GM12878 (cell line): ENCODE data around the gene LIN7B. TPM values are rescaled to one million over a fixed set of nuclear protein-coding genes. Genes with fewer than 3 reads are reported as not detected.

Experiments
- ATAC-seq: fragments of 200-7000 bp; cut with Tn5 transposase; 3 replicates; pipeline ENCODE4 v1.9.1; 2020; ENCODE audit warnings: mild to moderate bottlenecking, moderate library complexity
- BruUV-seq: library from RNA; stranded (reverse); fragments of 400-500 nt; replicated peaks from 2 replicates; lab custom pipeline; 2021; lab: Mats Ljungman, UMichigan
- CTCF ChIA-PET: fragments of 300-600 bp; sonication (Branson Sonifier 250); formaldehyde crosslinking; extraction: SDS; loops from one replicate; lab custom pipeline; 2021; ENCODE audit warnings: inconsistent platforms; lab: Yijun Ruan, JAX
- POLR2A ChIA-PET: fragments of 350-600 bp; formaldehyde crosslinking; extraction: SDS; loops from one replicate; lab custom pipeline; 2021; ENCODE audit warnings: inconsistent platforms; lab: Charles Lee
- RAD21 ChIA-PET: fragments of 300-600 bp; sonication (Branson Sonifier 250); formaldehyde crosslinking; loops from one replicate; lab custom pipeline; 2023; ENCODE audit warnings: antibody characterized with exemption; ENCODE audit not compliant: unreplicated experiment; lab: Charles Lee
- SMC1A ChIA-PET: fragments of 300-600 bp; sonication (Branson Sonifier 250); formaldehyde crosslinking; loops from one replicate; lab custom pipeline; 2023; ENCODE audit not compliant: unreplicated experiment, uncharacterized antibody; lab: Charles Lee
- DNase-seq: peaks from one replicate; pipeline ENCODE4 v3.0.0-alpha.2; 2011; ENCODE audit warnings: low read depth, low spot score
- FAIRE-seq: peaks from 3 replicates; lab custom pipeline; 2011; peaks lifted over from hg19 to GRCh38; lab: Jason Lieb, UNC
- H2AFZ ChIP-seq: 2 replicates; pipeline ENCODE4 v1.6.0; 2011; ENCODE audit warnings: low read depth, low read length, control low read depth; ENCODE audit not compliant: control insufficient read depth
- H3K27ac ChIP-seq: 2 replicates; pipeline ENCODE4 v1.5.1; 2011; ENCODE audit warnings: control low read depth; ENCODE audit not compliant: control insufficient read depth, insufficient read depth
- H3K27me3 ChIP-seq, 2 experiments: replicated peaks in 1 of 2; 2 replicates each; pipeline versions ENCODE4 v1.6.0 to v1.6.1; 2011; ENCODE audit warnings: low read length in 1 of 2; ENCODE audit not compliant: control insufficient read depth in 2 of 2, insufficient read depth in 2 of 2
- H3K36me3 ChIP-seq, 2 experiments: 2 replicates each; pipeline ENCODE4 v1.5.1; 2011; ENCODE audit warnings: low read length in 1 of 2; ENCODE audit not compliant: control insufficient read depth in 2 of 2, insufficient read depth in 2 of 2
- H3K4me1 ChIP-seq: 2 replicates; pipeline ENCODE4 v1.6.1; 2011; ENCODE audit warnings: mild to moderate bottlenecking, low read length, moderate library complexity, mixed read lengths; ENCODE audit not compliant: control insufficient read depth, insufficient read depth
- H3K4me2 ChIP-seq: 2 replicates; pipeline ENCODE4 v1.6.0; 2011; ENCODE audit warnings: control low read depth; ENCODE audit not compliant: control insufficient read depth, insufficient read depth
- H3K4me3 ChIP-seq: fragments of 200-600 bp; sonication (generic); 2 replicates; pipeline ENCODE4 v1.5.1; 2016
- H3K79me2 ChIP-seq: 2 replicates; pipeline ENCODE4 v1.6.0; 2011; ENCODE audit warnings: low read length; ENCODE audit not compliant: control insufficient read depth, insufficient read depth
- H3K9ac ChIP-seq: 2 replicates; pipeline ENCODE4 v1.8.0; 2011; ENCODE audit warnings: low read length, control low read depth, mixed read lengths; ENCODE audit not compliant: control insufficient read depth, insufficient read depth
- H3K9me3 ChIP-seq: replicated peaks from 3 replicates; pipeline ENCODE4 v1.5.1; 2011; ENCODE audit warnings: mild to moderate bottlenecking, low read length; ENCODE audit not compliant: control insufficient read depth, insufficient read depth
- H4K20me1 ChIP-seq: 2 replicates; pipeline ENCODE4 v1.6.0; 2011; ENCODE audit not compliant: control insufficient read depth, insufficient read depth
- CHD1 ChIP-seq: IDR thresholded peaks from 2 replicates; pipeline ENCODE4 v1.6.1; 2012; ENCODE audit warnings: low read depth, low read length, improper control_type of control experiment
- MTA2 ChIP-seq: fragments of 450-650 bp; IDR thresholded peaks from 2 replicates; pipeline ENCODE4 v1.6.1; 2016; ENCODE audit warnings: low read depth, mild to moderate bottlenecking, moderate library complexity
- POLR2A ChIP-seq: IDR thresholded peaks from 2 replicates; pipeline ENCODE4 v1.6.1; 2011; ENCODE audit warnings: low read depth, mild to moderate bottlenecking, low read length
- YY1 ChIP-seq: IDR thresholded peaks from 2 replicates; pipeline ENCODE4 v1.6.1; 2011; ENCODE audit warnings: low read depth, mild to moderate bottlenecking, low read length
- WGBS: methylation state at CpG from one replicate; pipeline ENCODE4 v1.1.6; 2016; ENCODE audit warnings: low lambda C conversion rate; ENCODE audit not compliant: insufficient replicate concordance, insufficient coverage; ENCODE audit errors: missing lambda C conversion rate; 5-methylcytosine and 5-hydroxymethylcytosine counted together
- in situ Hi-C: fragments of 300-500 bp; cut with MboI; formaldehyde crosslinking; loops from 9 replicates; pipeline ENCODE4 v1.14.3; 2018; ENCODE audit warnings: mixed read lengths
- intact Hi-C: fragments of 100-400 bp; cut with micrococcal nuclease; formaldehyde crosslinking; loops from one replicate; pipeline ENCODE4 v1.14.2; 2022; ENCODE audit not compliant: unreplicated experiment
- polyA plus RNA-seq, 11 experiments: library from polyadenylated mRNA; depleted of rRNA in 4 of 11; unstranded in 6 of 11; stranded (reverse) in 5 of 11; fragments of >200 nt; fragmentation: Nextera tagmentation in 4 of 11; fragmentation: Illumina TruSeq in 1 of 11; extraction: Ambion mirVana in 4 of 11; extraction: Trizol in 1 of 11; gene quantifications; 1 replicate in 1 of 11; 2 replicates in 10 of 11; pipeline versions ENCODE4 v1.2.1 to v1.2.3, GENCODE V29; 2011 to 2016; ENCODE audit warnings: inconsistent platforms in 2 of 11, missing spikeins in 2 of 11, low read depth in 1 of 11
- total RNA-seq, 4 experiments: library from RNA; depleted of rRNA in 3 of 4; stranded (reverse); fragments of >200 nt in 3 of 4; fragmentation: Illumina TruSeq in 1 of 4; extraction: Trizol in 1 of 4; gene quantifications; 2 replicates each; pipeline versions ENCODE4 v1.2.1 to v1.2.3, GENCODE V29; 2013 to 2021
- TF ChIP-seq, protein P1 (sequence below): fragments of 450-650 bp; IDR thresholded peaks from 2 replicates; pipeline ENCODE4 v1.6.1; 2017; ENCODE audit warnings: mild to moderate bottlenecking, moderate library complexity

LIN7B gene
- total and polyA plus RNA-seq, 10 of the 15 experiments (the other 5 are each of a cell fraction or from before 2014, with no cell fraction given): 0.15 to 3.5 (median 1.6) TPM; not detected in 2

- Histone ChIP-seq H3K4me1 (peaks cover 3% of the 10 kb centered on the region; the same call in 1 of the 2 replicates), H3K27me3 (no peaks in the 10 kb centered on the region), H3K79me2 (no peaks in the 10 kb centered on the region), H3K9ac (no peak overlapping the region), H3K4me2 (no peak overlapping the region), H3K36me3 (no peaks in the 10 kb centered on the region), H4K20me1 (no peaks in the 10 kb centered on the region), H3K9me3 (no peaks in the 10 kb centered on the region; the same call in 2 of the 3 replicates), H3K27ac (no peak overlapping the region), H2AFZ (no peak overlapping the region), H3K4me3 (no peak overlapping the region)
- SMC1A ChIA-PET: no interaction called here
- intact Hi-C loops: no loop called here
- DNase-seq: no peak
- in situ Hi-C loops: no loop called here
- ATAC-seq: no peak
- BruUV-seq: no TSS peak
- CTCF ChIA-PET: interaction anchor here (0.7 kb wide), 1 partner anchor 175 kb away, joined by 3 read pairs; no protein-coding TSS in a partner anchor
- 87% methylated on average over 2 of the region's 4 CpGs for WGBS
- POLR2A ChIA-PET: interaction anchor here (0.6 to 1.4 kb wide), 4 partner anchors 10 to 443 kb away, joined by 4 to 6 read pairs (median 4); partner anchors contain the start of gene LIN7B
- RAD21 ChIA-PET: no interaction called here
- TF ChIP-seq MTA2 (no peak), POLR2A (no peak), CHD1 (no peak), YY1 (no peak)
- TF ChIP-seq, protein P1, sequence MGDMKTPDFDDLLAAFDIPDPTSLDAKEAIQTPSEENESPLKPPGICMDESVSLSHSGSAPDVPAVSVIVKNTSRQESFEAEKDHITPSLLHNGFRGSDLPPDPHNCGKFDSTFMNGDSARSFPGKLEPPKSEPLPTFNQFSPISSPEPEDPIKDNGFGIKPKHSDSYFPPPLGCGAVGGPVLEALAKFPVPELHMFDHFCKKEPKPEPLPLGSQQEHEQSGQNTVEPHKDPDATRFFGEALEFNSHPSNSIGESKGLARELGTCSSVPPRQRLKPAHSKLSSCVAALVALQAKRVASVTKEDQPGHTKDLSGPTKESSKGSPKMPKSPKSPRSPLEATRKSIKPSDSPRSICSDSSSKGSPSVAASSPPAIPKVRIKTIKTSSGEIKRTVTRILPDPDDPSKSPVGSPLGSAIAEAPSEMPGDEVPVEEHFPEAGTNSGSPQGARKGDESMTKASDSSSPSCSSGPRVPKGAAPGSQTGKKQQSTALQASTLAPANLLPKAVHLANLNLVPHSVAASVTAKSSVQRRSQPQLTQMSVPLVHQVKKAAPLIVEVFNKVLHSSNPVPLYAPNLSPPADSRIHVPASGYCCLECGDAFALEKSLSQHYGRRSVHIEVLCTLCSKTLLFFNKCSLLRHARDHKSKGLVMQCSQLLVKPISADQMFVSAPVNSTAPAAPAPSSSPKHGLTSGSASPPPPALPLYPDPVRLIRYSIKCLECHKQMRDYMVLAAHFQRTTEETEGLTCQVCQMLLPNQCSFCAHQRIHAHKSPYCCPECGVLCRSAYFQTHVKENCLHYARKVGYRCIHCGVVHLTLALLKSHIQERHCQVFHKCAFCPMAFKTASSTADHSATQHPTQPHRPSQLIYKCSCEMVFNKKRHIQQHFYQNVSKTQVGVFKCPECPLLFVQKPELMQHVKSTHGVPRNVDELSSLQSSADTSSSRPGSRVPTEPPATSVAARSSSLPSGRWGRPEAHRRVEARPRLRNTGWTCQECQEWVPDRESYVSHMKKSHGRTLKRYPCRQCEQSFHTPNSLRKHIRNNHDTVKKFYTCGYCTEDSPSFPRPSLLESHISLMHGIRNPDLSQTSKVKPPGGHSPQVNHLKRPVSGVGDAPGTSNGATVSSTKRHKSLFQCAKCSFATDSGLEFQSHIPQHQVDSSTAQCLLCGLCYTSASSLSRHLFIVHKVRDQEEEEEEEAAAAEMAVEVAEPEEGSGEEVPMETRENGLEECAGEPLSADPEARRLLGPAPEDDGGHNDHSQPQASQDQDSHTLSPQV: no peak
- FAIRE-seq: no peak
Observed at GRCh38 chr19:49126575-49126974, 12.4 kb downstream of the LIN7B start.
